UCSD-AML1 (cell line): ENCODE data around the gene TUBG1.

Source experiments
- DNase-seq: peaks from one replicate; lab custom pipeline; 2025; ENCODE audit not compliant: unreplicated experiment; lab: John Stamatoyannopoulos, UW

The TUBG1 gene

DNA sequence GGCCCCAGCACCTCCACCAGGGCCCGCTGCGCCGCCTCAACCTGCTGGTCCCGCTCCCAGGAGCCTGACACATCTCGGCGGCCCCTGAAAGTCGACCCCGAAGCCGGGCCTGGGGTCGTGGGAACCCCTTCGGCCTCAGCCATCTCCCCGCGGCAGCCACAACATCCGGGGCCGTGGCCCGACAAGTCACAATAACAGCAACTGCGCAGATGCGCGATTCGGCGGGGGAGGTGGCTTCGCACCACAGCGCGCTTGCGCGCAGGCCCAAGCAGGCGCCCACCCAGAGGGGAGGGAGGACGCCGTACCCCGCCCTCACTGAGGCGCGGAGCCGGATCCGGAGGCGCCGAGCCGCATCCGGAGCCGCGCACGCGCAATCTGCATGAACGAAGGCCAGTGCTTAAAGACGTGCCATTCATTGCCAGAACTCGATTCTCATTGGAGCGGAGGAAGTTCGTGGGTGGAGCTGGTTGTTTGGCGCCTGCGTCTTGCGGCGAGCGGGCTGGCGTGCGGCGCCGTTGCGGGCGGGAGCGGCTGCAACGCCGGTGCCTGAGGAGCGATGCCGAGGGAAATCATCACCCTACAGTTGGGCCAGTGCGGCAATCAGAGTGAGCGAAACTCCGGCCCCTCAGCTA, at the start of gene TUBG1, which contains the start of gene RETREG3:
Gene TUBG1 (plus strand): TSS at position 502 of the 632 bp plus-strand sequence. CDS start 55 bp downstream, at position 557.
Gene RETREG3 (minus strand): TSS at position 193 of the 632 bp plus-strand sequence. CDS start 50 bp downstream, at position 143.
- DNase-seq, result peak; percentile 99

DNA sequence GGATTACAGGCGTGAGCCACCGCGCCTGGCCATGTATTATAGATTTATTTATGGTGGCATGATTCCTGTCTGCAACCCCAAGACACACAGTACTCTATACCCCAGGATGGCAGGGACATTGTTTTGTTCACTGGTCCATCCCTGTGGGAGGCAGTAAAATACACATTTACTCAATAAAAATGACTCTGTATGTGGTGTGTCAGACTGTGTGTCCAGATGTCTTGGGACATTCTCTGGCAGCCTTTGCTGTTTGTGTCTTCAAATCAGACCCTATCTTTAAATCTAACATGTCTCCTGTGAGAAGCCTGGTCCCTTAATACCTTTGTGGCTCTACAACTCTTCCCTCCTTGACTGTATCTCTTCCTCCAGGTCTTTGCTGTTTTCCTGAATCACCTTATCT, 49.2 kb upstream of the TUBG1 start:
- no peak for DNase-seq

DNA sequence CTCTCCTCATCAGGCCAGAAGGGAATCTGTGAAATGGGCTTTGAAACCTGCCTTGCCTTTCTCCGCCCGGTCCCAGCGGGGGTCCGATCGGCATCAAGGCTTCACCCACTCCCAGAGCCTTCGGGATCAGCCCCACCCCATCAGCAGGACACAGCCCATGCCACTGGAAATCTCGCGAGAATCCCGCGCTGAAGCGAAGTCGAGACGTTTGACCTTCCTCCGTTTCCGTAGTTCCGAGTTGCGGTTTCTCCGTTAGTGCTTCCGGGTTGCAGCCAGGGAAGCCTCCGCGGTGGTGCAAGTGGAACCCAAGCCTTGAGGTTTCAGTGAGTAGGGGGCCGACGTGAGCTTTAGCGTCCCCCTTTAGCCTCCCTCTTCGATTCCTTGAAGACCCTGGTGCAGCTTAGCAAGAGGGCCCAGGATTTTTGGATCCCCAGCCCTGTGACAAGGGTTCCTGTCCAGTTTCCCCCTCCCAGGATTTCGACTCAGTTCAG, 47.5 kb upstream of the TUBG1 start, which contains the start of gene COASY:
Gene COASY (plus strand): TSS at position 252 of the 491 bp plus-strand sequence. CDS start 475 bp downstream, outside the sequence.
- DNase-seq, result peak; percentile 92

DNA sequence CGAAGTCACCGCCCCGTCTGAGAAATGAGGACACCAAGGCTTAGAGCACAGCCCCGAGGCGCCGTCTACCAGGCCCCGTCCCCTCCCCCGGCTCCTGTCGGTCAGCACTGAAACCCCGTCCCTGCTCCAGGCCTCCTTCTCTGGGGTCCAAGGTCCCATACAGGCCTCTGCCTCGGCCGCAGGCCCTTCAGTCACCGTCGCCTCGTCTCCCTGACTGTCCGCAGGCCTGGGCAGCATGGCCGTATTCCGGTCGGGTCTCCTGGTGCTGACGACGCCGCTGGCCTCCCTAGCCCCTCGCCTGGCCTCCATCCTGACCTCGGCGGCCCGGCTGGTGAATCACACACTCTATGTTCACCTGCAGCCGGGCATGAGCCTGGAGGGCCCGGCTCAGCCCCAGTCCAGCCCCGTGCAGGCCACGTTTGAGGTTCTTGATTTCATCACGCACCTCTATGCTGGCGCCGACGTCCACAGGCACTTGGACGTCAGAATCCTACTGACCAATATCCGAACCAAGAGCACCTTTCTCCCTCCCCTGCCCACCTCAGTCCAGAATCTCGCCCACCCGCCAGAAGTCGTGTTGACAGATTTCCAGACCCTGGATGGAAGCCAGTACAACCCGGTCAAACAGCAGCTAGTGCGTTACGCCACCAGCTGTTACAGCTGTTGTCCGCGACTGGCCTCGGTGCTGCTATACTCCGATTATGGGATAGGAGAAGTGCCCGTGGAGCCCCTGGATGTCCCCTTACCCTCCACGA, 46.9 kb upstream of the TUBG1 start:
- no peak for DNase-seq

DNA sequence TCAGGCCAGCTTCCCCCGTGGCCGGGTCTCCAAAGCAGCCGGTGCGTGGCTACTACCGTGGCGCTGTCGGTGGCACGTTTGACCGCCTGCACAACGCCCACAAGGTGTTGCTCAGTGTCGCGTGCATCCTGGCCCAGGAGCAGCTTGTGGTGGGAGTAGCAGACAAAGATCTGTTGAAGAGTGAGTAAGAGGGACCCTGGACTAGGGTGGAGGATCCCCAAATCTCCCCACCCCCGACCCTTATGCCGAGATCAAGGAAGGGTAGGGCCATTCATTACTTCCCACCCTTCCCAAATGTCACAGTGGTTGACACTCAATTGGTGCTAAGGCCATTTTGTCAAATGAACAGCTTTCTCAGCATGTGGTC, 46.4 kb upstream of the TUBG1 start:
- no peak for DNase-seq

DNA sequence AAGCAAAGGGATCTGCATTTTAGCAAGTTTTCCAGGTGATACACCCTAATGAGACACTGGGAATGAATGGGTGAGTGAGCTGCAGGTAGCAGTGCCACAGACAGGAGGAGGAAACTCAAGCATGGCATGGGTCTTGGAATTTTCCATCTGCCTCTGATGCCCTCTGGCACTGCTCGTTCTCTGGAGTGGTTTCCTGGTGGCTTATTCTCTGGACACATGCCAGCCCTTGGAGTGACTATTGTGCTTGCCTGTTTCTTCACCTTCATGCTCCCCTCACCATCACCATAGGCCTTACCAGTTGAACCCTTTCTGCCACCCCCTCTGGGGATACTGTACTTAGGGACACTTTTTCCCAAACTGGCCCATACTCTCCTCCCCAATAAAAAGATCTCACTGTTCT, 45.9 kb upstream of the TUBG1 start:
- no peak for DNase-seq

DNA sequence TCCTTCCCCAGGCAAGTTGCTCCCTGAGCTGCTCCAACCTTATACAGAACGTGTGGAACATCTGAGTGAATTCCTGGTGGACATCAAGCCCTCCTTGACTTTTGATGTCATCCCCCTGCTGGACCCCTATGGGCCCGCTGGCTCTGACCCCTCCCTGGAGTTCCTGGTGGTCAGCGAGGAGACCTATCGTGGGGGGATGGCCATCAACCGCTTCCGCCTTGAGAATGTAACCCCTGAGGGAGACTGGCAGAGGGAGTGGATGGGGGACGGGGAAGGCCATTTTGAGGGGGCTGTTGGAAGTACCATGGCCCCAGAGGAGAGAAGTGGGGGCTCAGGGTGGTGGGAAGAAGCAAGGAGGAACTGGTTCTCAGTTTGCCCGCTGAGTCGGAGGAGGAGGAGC, 45.5 kb upstream of the TUBG1 start:
- no peak for DNase-seq

DNA sequence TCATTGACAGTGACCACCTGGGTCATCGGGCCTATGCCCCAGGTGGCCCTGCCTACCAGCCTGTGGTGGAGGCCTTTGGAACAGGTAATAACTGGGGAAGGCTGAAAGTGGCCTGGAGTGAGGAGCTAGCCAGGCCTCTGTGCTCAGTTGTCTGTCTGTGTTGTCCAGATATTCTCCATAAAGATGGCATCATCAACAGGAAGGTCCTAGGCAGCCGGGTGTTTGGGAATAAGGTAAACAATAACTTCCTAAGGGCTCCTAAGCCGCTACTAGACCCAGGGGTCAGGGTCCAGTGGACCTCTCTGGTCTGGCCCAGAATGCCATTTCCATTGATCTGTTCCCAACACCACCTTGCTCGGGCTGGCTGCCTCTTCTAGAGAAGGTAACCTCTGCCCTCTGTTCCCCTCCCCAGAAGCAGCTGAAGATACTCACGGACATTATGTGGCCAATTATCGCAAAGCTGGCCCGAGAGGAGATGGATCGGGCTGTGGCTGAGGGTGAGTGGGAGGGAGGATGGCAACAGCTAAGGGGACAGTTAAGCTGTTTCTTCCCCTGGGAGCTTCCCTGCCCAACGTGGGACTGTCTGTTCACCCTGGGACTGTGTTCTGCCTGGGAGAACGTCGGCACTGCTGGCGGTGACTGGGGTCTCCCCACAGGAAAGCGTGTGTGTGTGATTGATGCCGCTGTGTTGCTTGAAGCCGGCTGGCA, 44.5 kb upstream of the TUBG1 start:
- DNase-seq, result no peak

DNA sequence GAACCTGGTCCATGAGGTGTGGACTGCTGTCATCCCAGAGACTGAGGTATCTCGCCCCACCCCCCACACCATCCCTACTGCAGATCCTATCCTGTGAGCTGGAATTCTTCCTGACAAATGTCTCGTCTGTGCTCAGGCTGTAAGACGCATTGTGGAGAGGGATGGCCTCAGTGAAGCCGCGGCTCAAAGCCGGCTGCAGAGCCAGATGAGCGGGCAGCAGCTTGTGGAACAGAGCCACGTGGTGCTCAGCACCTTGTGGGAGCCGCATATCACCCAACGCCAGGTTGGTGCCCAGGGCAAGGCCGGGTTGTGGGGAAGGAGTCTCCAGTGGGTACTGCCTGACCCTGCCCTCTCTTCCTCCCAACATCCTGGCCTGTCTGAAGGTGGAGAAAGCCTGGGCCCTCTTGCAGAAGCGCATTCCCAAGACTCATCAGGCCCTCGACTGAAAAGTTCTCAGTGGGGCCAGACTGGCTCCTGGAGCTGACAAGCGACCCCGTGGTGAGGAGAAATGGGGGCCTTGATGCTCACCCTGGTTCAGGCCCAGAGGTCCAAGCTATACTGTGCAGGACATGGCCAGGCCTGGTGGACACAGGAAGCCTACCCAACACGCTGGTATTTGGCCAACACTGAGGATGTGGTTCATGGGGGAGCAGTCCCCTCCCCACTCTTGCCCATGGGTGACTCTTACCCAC, 43.8 kb upstream of the TUBG1 start:
- DNase-seq, result no peak

DNA sequence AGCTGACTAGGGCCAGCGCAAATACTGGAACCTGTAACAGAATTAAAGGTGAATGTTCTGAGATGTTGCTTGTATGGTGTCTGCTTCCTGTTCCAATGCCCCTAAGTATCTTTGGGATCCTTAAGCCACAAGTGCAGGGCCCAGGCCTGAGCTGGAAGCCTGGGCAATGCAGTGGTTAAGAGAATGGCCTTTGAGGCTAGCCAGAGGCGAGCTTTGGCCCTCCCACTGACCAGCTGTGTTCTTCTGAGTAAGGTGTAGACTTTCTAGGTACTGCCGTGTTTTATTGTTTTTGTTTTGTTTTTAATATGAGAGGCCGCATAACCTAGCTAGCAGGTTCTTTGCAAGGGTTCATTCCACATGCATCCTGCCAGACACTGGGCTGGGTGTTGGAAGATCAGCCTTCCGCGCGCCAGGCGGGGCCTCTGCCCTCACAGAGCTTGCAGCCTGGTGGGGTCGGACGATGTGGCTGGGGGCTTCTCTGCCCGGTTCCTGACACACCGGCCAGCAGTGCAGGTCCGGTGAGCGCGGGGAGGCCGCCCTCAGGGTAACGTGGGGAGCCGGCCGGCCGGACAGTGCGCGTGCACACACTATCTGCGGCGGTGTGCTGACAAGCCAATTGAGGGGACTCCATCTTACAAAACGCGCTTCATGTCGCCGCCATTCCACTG, 43.1 kb upstream of the TUBG1 start:
- no peak for DNase-seq

DNA sequence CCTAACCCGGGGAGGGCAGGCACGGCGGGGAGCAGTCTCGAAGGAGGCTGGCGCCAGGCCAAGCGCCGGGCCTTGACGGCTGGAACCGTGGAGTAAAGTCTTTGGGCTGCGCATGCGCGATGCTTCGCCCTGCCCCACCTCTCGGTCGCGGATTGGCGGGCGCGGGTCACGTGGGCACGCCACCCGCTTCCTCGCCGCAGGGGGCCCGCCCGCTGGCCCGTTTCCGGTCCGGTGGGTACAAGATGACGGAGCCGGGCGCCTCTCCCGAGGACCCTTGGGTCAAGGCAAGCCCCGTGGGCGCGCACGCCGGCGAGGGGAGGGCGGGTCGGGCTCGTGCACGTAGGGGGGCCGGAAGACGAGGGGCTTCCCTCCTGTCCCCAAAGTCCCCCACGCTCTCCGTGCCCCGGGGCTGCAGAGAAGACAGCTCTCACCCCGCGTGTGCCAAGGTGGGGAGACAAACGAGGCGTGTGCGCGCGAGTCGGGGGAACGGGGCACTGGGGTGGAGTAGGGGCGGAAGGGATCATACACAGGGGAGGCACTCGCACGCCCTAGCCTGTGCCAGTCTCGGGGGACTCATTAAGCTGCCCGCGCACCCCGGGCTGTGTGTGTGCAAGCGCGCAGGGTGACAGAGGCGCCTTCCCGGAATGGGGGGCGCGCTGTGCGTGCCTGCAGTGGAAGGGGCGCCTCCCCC, 42.5 kb upstream of the TUBG1 start, which contains the start of gene MLX:
Gene MLX (plus strand): TSS at position 218 of the 691 bp plus-strand sequence. CDS start 25 bp downstream, at position 243.
- peak; percentile 94 for DNase-seq

DNA sequence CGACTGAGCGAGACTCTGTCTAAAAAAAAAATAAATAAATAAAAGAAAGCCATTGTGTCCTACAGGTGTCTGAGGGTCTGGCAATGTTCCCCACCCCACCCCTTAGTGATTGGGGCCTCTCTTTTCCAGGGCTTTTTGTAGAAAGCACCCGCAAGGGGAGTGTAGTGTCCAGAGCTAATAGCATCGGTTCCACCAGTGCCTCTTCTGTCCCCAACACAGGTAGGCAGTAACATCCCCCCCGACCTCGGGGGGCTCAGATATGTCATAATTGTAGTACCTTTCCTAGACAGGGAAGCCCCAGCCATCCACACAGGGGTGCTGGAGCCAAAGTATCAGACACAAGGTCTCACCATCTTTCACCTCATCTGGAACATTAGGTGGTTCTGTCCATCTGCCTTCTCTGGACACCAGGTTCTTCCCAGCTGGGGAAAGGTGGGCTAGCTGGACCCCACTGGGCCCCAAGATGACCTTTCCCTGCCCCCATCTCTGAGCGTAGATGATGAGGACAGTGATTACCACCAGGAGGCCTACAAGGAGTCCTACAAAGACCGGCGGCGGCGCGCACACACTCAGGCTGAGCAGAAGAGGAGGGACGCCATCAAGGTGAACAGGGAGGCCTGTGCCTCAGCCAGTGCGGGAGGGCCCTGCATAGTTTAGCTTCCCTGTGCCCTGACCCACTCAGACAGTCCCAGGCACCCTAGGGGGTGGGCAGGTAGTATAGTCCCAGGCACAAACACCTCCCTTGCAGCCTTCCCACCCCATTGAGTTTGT, 41.0 kb upstream of the TUBG1 start:
- no peak for DNase-seq

DNA sequence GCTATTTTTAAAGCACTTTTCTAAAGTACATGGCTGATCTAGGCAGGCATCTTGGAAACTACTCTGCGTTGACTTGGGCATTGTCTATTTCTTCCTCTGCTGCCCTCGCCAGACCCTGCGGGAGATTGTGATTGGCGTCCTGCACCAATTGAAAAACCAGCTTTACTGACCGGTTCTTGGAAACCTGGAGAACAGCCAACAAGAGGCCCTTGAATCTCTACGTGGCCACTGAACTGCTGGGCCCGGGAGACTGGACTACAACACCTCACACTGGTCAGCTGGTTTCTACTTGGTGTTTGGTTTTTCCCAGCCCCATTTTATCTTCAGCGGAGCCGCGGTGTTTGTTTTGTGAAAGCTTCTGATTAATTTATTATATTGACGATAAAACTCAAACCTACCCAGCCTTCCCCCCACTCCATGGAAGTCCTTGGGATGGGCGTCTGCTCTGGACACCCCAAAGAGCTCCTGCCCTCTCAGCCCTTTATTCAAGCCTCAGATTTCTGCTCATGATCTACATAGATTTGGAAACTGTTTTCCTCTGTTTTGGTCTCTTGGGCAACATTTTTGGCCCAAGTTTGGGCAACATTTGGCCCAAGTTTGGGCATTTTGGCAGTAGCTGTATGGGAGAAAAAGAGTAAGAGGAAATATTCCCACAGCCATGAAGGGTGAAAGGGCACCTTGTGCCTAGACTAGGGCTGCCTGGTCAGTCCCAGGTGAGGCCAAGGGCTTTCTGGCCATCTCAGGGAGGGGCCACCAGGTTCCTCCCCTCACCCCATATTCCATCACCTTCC, 37.9 kb upstream of the TUBG1 start:
- no peak for DNase-seq

DNA sequence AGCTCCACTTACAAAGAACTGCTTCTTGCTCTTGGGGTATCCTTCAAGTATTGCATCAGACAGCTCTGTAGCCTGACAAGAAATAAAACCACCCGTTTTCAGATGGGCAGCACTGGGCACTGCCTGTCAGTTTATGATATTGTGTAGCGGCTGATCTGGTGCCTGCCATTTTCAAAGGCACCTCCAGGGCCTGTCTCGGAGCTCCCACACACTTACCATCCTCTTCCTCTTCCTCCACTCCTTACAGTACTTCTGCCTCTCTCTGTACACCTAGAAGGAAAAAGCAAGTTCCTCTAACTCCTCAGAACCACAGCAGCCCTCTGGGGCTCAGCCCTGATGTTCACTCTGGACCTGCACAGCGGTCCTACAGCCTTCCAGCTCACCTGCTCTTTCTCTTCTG, 36.4 kb upstream of the TUBG1 start:
- peak; percentile 27 for DNase-seq

DNA sequence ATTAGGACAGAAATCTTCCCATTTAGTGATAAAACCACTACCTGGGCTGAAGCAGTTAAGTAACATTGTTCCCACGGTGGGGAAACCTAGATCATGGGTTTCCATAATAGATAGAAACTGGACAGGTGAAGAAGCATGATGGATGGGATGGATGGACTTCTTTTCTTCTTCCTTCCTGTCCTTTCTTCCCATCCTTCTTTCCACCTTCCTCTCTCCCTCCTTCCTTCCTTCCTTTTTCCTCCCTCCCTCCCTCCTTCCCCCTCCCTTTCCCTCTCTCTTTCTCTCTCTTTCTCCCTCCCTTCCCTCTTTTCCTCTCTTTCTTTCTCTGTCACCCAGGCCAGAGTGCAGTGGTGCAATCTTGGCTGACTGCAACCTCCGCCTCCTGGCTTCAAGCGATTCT, 35.0 kb upstream of the TUBG1 start:
- DNase-seq, result no peak

DNA sequence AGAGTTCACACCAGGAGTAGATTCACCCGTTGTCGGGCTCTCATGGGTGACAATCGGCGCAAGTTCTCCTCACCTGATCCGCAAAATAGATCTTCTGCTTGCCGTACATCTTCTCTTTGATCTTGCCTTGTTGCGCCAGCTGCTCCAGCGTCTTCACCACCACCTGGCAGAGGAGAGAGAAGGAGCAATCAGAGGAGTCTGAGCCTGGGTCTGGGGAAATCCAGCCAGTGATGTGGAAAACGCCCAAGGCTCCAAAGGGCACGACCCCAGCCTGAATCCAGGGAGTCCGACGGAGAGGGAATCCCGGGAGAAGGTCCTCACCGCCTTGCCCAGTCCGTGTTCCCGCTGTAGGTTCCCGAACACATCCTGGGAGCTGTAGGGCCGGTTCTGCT, 32.3 kb upstream of the TUBG1 start:
- DNase-seq, result no peak

DNA sequence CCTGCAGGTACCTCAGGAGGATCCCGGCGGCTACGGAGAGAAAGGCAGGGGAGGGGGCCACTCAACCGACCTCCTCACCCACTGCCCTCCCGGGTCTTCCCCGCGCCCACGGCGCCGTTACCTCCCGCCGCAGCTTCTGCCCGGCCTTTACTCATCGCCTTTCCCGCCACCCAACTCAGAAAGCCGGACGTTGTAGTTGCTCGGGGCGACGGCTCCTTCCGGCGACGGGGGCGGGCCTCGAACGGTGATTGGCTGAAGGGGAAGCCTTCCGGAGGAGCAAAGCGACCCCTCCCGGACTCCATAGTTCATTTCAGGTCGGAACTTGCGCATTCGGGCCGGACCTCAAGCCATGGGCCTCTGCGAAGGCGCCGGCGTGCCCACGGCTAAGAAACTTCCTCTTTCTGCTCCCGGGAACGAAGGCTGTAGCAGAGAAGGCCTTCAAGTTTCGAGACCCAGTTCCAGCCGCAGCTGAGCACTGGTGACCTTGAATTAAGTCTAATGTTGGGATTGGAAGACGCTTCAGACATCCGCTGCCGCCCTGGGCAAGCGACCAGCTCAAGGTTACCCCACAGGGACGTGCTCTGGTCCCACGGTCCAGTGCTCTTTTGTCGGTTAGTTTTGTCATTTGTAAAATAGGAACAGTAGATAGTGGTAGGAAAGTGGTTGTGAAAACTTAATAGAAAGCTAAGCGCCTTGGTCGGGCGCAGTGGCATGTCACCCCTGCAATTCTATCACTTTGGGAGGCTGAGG, 31.8 kb upstream of the TUBG1 start, which contains the start of gene PSMC3IP:
Gene PSMC3IP (minus strand): TSS at position 198 of the 750 bp plus-strand sequence. CDS start 43 bp downstream, at position 155.
- peak; percentile 94 for DNase-seq
